Stimulated activated CD4-positive, alpha-beta T cell treated with anti-CD3 and anti-CD28 coated beads, Interleukin-15, amount 100 ng/mL, for 48 hours (primary cell): ENCODE measurements around the gene CYP2C19.
"Not testable (repeated sequence)": the region's sequence is repeated elsewhere in the genome, so short reads cannot be mapped to it uniquely, and the experiment has no call there.

ENCODE experiments used
- DNase-seq, 2 donors: peaks; one replicate each; pipeline ENCODE4 v3.0.0-alpha.2; 2020; ENCODE audit warnings: low read depth in 2 of 2

CYP2C19 gene

DNA sequence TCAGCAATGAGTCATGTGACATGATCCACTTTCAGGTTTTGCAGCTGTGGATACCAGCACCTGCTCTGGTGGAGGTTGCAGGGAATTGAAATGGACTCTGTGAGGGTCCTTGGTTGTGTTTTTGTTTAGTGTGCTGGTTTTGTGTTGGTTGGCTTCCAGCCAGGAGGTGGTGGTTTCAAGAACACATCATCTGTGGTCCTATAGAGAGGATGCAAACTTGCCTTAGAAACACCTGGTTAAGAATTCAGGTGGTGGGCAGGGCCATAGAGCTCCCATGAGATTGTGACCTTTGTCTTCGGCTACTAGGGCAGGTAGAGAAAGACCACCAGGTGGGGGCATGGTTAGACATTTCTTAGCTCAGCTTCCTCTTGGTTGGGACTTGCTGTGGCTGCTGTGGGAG is 116.7 kb downstream of the CYP2C19 start:
- DNase-seq: no peak

DNA sequence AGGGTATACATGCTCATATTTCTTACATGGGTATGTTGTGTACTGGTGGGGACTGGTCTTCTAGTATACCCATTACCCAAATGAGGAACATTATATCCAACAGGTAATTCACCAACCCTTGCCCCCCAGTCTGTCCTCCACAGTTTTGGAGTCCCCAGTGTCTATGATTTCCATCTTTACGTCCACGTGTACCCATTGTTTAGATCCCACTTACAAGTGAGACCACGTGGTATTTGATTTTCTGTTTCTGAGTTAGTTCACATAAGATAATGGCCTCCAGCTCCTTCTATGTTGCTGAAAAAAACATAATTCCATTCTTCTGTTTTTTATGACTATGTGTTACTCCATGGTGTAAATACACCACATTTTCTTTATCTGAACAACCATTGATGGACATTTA is 126.6 kb downstream of the CYP2C19 start:
- DNase-seq: no peak

DNA sequence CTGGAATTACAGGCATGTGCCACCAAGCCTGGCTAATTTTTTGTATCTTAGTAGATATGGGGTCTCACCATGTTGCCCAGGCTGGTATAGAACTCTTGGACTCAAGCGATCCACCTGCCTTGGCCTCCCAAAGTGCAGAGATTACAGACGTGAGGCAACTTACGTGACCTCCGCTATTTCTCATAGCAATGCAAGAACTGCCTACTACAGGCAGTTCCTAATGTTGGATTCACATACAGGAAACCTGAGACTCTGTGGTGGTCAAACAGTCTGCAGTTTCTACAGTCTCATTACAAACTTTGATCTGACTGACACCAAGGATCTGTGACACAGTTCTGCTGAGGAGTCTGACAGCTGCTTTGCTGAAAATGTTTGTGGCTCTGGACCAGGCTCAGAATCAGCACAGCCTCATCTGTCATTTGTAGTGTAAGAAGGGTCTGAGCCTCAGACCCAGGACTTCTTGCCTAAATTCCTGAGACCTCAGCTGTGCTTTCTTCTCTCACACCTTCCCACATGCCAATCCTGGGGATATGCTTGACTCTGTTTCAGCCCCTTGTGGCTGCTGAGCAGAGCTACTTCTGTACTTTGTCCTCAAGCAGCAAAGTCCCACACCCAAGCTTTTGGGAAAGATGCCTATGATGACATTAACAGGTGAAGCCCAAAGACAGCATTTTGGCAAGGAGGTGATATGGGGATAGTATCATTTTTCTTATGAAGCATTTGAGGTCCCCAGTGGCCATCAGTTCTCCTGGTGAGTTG is 128.0 kb downstream of the CYP2C19 start:
- no peak for DNase-seq

GRCh38 chr10:94898414-94898813 is 135.9 kb downstream of the CYP2C19 start:
- not testable (repeated sequence) for DNase-seq

DNA sequence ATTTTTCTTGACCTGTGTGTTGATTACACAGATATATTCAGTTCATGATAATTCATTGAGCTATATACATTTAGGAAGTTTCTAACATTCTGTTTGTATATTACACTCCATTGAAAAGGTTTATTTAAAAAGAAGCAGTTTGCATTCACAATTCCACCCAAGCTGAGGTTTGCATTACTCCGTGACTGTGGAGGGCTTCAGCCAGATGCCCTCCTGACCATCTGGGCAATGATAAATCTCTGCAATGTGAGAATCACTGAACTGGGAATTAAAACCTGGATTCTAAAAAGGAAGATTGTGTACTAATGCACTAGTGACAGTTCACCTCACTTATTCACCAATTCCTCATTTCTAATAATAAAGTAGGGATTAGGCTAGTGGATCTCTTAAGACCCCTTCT is 139.6 kb downstream of the CYP2C19 start:
- DNase-seq: no peak

- no peak for DNase-seq
Observed at GRCh38 chr10:94902570-94902969, 140.1 kb downstream of the CYP2C19 start.
